IMR-90 (cell line): ENCODE measurements around the gene PGAM4. TPM values are rescaled to one million over a fixed set of nuclear protein-coding genes. Genes with fewer than 3 reads are reported as not detected.
A peak's percentile ranks its signal among the peaks of the same experiment; 100 is the strongest.

Experiments
- ATAC-seq: fragments of 200-7000 bp; cut with Tn5 transposase; 2 replicates; pipeline ENCODE4 v1.9.1; 2020; ENCODE audit warnings: low read depth, mild to moderate bottlenecking, moderate library complexity
- BruUV-seq: library from RNA; stranded (reverse); fragments of 400-500 nt; replicated peaks from 2 replicates; lab custom pipeline; 2021; lab: Mats Ljungman, UMichigan
- CTCF ChIA-PET: fragments of 300-600 bp; formaldehyde crosslinking; extraction: SDS; loops from one replicate; lab custom pipeline; 2021; ENCODE audit warnings: antibody characterized with exemption; lab: Yijun Ruan, JAX
- POLR2A ChIA-PET: fragments of 300-600 bp; sonication (Branson Sonifier 250); formaldehyde crosslinking; loops from one replicate; lab custom pipeline; 2022; ENCODE audit warnings: antibody characterized with exemption; ENCODE audit not compliant: unreplicated experiment; lab: Charles Lee
- DNase-seq: peaks from one replicate; pipeline ENCODE4 v3.0.0; 2013
- H2AFZ ChIP-seq: replicated peaks from 2 replicates; pipeline ENCODE3; 2013; ENCODE audit warnings: low read length, mild to moderate bottlenecking; ENCODE audit not compliant: poor library complexity
- H2AK5ac ChIP-seq: 2 replicates; pipeline ENCODE4 v1.6.1; 2013; ENCODE audit warnings: low read depth, low read length, inconsistent platforms
- H2AK9ac ChIP-seq: replicated peaks from 2 replicates; pipeline ENCODE3; 2013; ENCODE audit warnings: mild to moderate bottlenecking, low read depth, low read length, moderate library complexity; ENCODE audit not compliant: poor library complexity
- H2BK120ac ChIP-seq: 2 replicates; pipeline ENCODE4 v1.6.1; 2013; ENCODE audit warnings: low read depth, low read length, inconsistent platforms
- H2BK15ac ChIP-seq: 3 replicates; pipeline ENCODE4 v1.6.1; 2013; ENCODE audit warnings: low read depth, low read length, inconsistent platforms
- H2BK20ac ChIP-seq: 2 replicates; pipeline ENCODE4 v1.6.1; 2013; ENCODE audit warnings: low read depth, mild to moderate bottlenecking, inconsistent platforms, low read length, moderate library complexity
- H2BK5ac ChIP-seq: 2 replicates; pipeline ENCODE4 v1.6.1; 2013; ENCODE audit warnings: mild to moderate bottlenecking, low read depth, low read length, inconsistent platforms; ENCODE audit not compliant: poor library complexity, severe bottlenecking
- H3K14ac ChIP-seq: replicated peaks from 2 replicates; pipeline ENCODE4 v1.6.1; 2013; ENCODE audit warnings: low read depth, low read length, inconsistent platforms
- H3K18ac ChIP-seq: 2 replicates; pipeline ENCODE4 v1.6.1; 2013; ENCODE audit warnings: low read depth, low read length, control low read depth
- H3K23ac ChIP-seq: 2 replicates; pipeline ENCODE4 v1.6.1; 2013; ENCODE audit warnings: low read depth, low read length, inconsistent platforms
- H3K27ac ChIP-seq: 2 replicates; pipeline ENCODE4 v1.5.1; 2013; ENCODE audit warnings: mild to moderate bottlenecking, control low read depth, low read length; ENCODE audit not compliant: insufficient read depth
- H3K27me3 ChIP-seq: 2 replicates; pipeline ENCODE4 v1.6.1; 2013; ENCODE audit warnings: low read length; ENCODE audit not compliant: control insufficient read depth, insufficient read depth
- H3K36me3 ChIP-seq: 2 replicates; pipeline ENCODE4 v1.6.1; 2013; ENCODE audit warnings: low read length, mixed read lengths; ENCODE audit not compliant: control insufficient read depth, insufficient read depth
- H3K4ac ChIP-seq: 2 replicates; pipeline ENCODE4 v1.6.1; 2013; ENCODE audit warnings: low read depth, low read length, inconsistent platforms
- H3K4me1 ChIP-seq: 2 replicates; pipeline ENCODE4 v1.6.1; 2013; ENCODE audit warnings: low read length, mixed read lengths; ENCODE audit not compliant: control insufficient read depth, insufficient read depth
- H3K4me2 ChIP-seq: 2 replicates; pipeline ENCODE4 v1.6.1; 2013; ENCODE audit warnings: low read depth, mild to moderate bottlenecking, control low read depth, low read length, moderate library complexity
- H3K4me3 ChIP-seq: 2 replicates; pipeline ENCODE4 v1.5.1; 2013; ENCODE audit warnings: low read depth, mild to moderate bottlenecking, control low read depth, low read length, moderate library complexity; ENCODE audit not compliant: insufficient read depth
- H3K56ac ChIP-seq: 2 replicates; pipeline ENCODE4 v1.6.1; 2013; ENCODE audit warnings: low read length, inconsistent platforms; ENCODE audit not compliant: insufficient read depth; ENCODE audit errors: extremely low read depth
- H3K79me1 ChIP-seq, 2 experiments: 2 replicates each; pipeline ENCODE4 v1.6.1; 2013; ENCODE audit warnings: low read length in 2 of 2, inconsistent platforms in 1 of 2, low read depth in 1 of 2
- H3K9ac ChIP-seq: 2 replicates; pipeline ENCODE4 v1.6.1; 2013; ENCODE audit warnings: low read depth, low read length, control low read depth
- H3K9me1 ChIP-seq: 2 replicates; pipeline ENCODE4 v1.6.1; 2013; ENCODE audit warnings: low read length, inconsistent platforms; ENCODE audit not compliant: insufficient read depth
- H3K9me3 ChIP-seq: 2 replicates; pipeline ENCODE4 v1.6.1; 2013; ENCODE audit warnings: low read length; ENCODE audit not compliant: control insufficient read depth, insufficient read depth
- H4K20me1 ChIP-seq: 2 replicates; pipeline ENCODE4 v1.6.1; 2013; ENCODE audit warnings: low read length, inconsistent platforms; ENCODE audit not compliant: insufficient read depth
- H4K5ac ChIP-seq: 2 replicates; pipeline ENCODE4 v1.6.1; 2013; ENCODE audit warnings: mild to moderate bottlenecking, low read depth, low read length, control low read depth
- H4K8ac ChIP-seq, 2 experiments: 2 replicates each; pipeline ENCODE4 v1.6.1; 2013; ENCODE audit warnings: low read depth in 2 of 2, low read length in 2 of 2, control low read depth in 1 of 2, inconsistent platforms in 1 of 2
- H4K91ac ChIP-seq: 2 replicates; pipeline ENCODE4 v1.6.1; 2013; ENCODE audit warnings: low read depth, low read length, inconsistent platforms; ENCODE audit not compliant: insufficient read depth
- CHD1 ChIP-seq: IDR thresholded peaks from 2 replicates; pipeline ENCODE4 v1.6.1; 2012; ENCODE audit warnings: low read depth, low read length, improper control_type of control experiment
- CTCF ChIP-seq: conservative IDR thresholded peaks from 2 replicates; pipeline ENCODE4 v1.5.1; 2012; ENCODE audit warnings: mild to moderate bottlenecking, low read depth, low read length, improper control_type of control experiment
- ELK1 ChIP-seq: fragments of 150-350 bp; IDR thresholded peaks from 2 replicates; pipeline ENCODE4 v1.6.1; 2016; ENCODE audit warnings: low read depth, mild to moderate bottlenecking, low read length, moderate library complexity, borderline replicate concordance
- FOS ChIP-seq: fragments of 150-350 bp; IDR thresholded peaks from 2 replicates; pipeline ENCODE4 v1.6.1; 2016; ENCODE audit warnings: low read depth, low read length
- MAZ ChIP-seq: IDR thresholded peaks from 2 replicates; pipeline ENCODE4 v1.6.1; 2012; ENCODE audit warnings: low read depth, mild to moderate bottlenecking, low read length, improper control_type of control experiment, moderate library complexity, borderline replicate concordance
- MXI1 ChIP-seq: IDR thresholded peaks from 2 replicates; pipeline ENCODE4 v1.6.1; 2012; ENCODE audit warnings: low read depth, mild to moderate bottlenecking, low read length, moderate library complexity, borderline replicate concordance
- NFE2L2 ChIP-seq: fragments of 150-350 bp; IDR thresholded peaks from 2 replicates; pipeline ENCODE4 v1.6.1; 2016; ENCODE audit warnings: low read depth, mild to moderate bottlenecking, low read length
- RAD21 ChIP-seq: IDR thresholded peaks from 2 replicates; pipeline ENCODE4 v1.6.1; 2012; ENCODE audit warnings: low read length, improper control_type of control experiment
- RCOR1 ChIP-seq: IDR thresholded peaks from 2 replicates; pipeline ENCODE4 v1.6.1; 2012; ENCODE audit warnings: mild to moderate bottlenecking, low read length, improper control_type of control experiment; ENCODE audit not compliant: insufficient replicate concordance
- RFX5 ChIP-seq: IDR thresholded peaks from 2 replicates; pipeline ENCODE4 v1.8.0; 2012; ENCODE audit warnings: low read depth, mild to moderate bottlenecking, low read length, moderate library complexity
- SMC3 ChIP-seq: fragments of 150-350 bp; IDR thresholded peaks from 2 replicates; pipeline ENCODE4 v1.6.1; 2016; ENCODE audit warnings: low read depth, mild to moderate bottlenecking, antibody characterized with exemption, low read length, moderate library complexity
- WGBS, 2 experiments: methylation state at CpG; one replicate each; pipeline versions ENCODE4 v1.1.5 to v1.1.7; 2013; ENCODE audit warnings: missing lambda C conversion rate in 2 of 2; ENCODE audit not compliant: insufficient read length in 1 of 2; ENCODE audit errors: extremely low coverage in 2 of 2; 5-methylcytosine and 5-hydroxymethylcytosine counted together
- dilution Hi-C: fragments of 300-500 bp; cut with HindIII; formaldehyde crosslinking; loops from one replicate; pipeline ENCODE4 v1.14.3; 2018; ENCODE audit warnings: low sequenced_read_pairs; ENCODE audit not compliant: unreplicated experiment
- in situ Hi-C: fragments of 300-500 bp; cut with MboI; formaldehyde crosslinking; loops from 3 replicates; pipeline ENCODE4 v1.14.3; 2019; ENCODE audit warnings: low sequenced_read_pairs, inconsistent platforms, mixed read lengths
- intact Hi-C: fragments of 100-400 bp; cut with micrococcal nuclease; formaldehyde crosslinking; loops from 2 replicates; pipeline ENCODE4 v1.10.0; 2022
- polyA plus RNA-seq, 3 experiments: library from polyadenylated mRNA; depleted of rRNA; stranded (reverse); fragments of >200 nt; gene quantifications; 2 replicates each; pipeline ENCODE4 v1.2.3, GENCODE V29; 2012; ENCODE audit warnings: low replicate concordance in 1 of 3
- total RNA-seq: library from RNA; depleted of rRNA; stranded (reverse); fragments of >200 nt; gene quantifications from 2 replicates; pipeline ENCODE4 v1.2.3, GENCODE V29; 2012

Gene PGAM4
- total and polyA plus RNA-seq, 2 of the 4 experiments (the other 2 are of a cell fraction): 0.46 to 0.72 TPM

DNA sequence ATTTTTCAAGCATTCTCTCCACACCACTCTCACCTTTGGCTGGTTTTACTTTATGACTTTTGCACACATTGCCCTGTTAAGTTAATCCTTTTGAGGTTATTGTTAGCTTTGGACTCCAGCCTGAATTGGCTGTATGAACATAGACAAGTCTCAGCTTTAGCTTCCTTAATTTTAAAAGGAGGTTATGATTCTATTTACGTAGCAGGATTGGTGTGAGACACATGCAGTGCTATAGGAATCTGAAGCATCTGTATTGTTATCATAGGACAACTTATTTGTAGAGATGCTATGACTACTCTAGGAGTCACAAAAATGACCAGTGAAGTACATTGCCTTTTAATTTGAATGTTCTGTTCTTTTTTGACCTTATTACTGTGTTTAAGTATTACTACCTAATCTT is 15.7 kb downstream of the PGAM4 start:
- no peak overlapping the region for H3K18ac ChIP-seq
- H3K27ac ChIP-seq: no peak overlapping the region
- ATAC-seq (peak; percentile 73; the same call in 1 of the 2 replicates), DNase-seq (peak; percentile 58)
- intact Hi-C loops (no loop called here), in situ Hi-C loops (no loop called here), dilution Hi-C loops (no loop called here)
- BruUV-seq: no TSS peak
- WGBS, 2 experiments: no CpG with 5 or more reads among the region's 1 CpG
- no peak overlapping the region for H2AK5ac ChIP-seq
- no peaks in the 10 kb centered on the region for H3K36me3 ChIP-seq
- no peak overlapping the region for H2BK120ac ChIP-seq
- no peak overlapping the region for H2AK9ac ChIP-seq
- H3K4me3 ChIP-seq: no peak overlapping the region
- CTCF ChIA-PET: no interaction called here
- TF ChIP-seq CTCF (no peak), MXI1 (no peak), RFX5 (no peak), FOS (no peak), RCOR1 (no peak), ELK1 (no peak), CHD1 (no peak), RAD21 (no peak), MAZ (no peak), NFE2L2 (no peak), SMC3 (no peak)
- H3K9me3 ChIP-seq: no peaks in the 10 kb centered on the region
- no peak overlapping the region for H3K56ac ChIP-seq
- H4K8ac ChIP-seq: no peak overlapping the region
- H3K14ac ChIP-seq: no peak overlapping the region
- H2BK5ac ChIP-seq: no peak overlapping the region
- no peak overlapping the region; the same call in 1 of the 2 replicates for H3K4me2 ChIP-seq
- no peak overlapping the region for H3K9ac ChIP-seq
- H3K9me1 ChIP-seq: no peaks in the 10 kb centered on the region
- H4K20me1 ChIP-seq: no peaks in the 10 kb centered on the region
- POLR2A ChIA-PET: no interaction called here
- no peak overlapping the region for H4K91ac ChIP-seq
- H3K27me3 ChIP-seq: no peaks in the 10 kb centered on the region
- no peak overlapping the region for H2AFZ ChIP-seq
- H2BK15ac ChIP-seq: no peak overlapping the region
- H3K4ac ChIP-seq: no peak overlapping the region
- peaks cover 0 to 4% of the 10 kb centered on the region in 2 experiments; a peak in 1 of 4 replicates for H3K79me1 ChIP-seq
- no peak overlapping the region for H3K23ac ChIP-seq
- no peak overlapping the region for H4K5ac ChIP-seq
- H3K4me1 ChIP-seq: peaks cover 2% of the 10 kb centered on the region; the same call in 1 of the 2 replicates
- no peak overlapping the region for H2BK20ac ChIP-seq
